Fibroblast of lung (primary cell): ENCODE data around the gene OSBP2.

Experiments used
- CTCF ChIP-seq, 2 donors: IDR thresholded peaks in 1 of 2; conservative IDR thresholded peaks in 1 of 2; 1 replicate in 1 of 2; 2 replicates in 1 of 2; pipeline ENCODE4 v1.5.1; 2011 to 2012; ENCODE audit warnings: low read length in 2 of 2, control low read depth in 1 of 2, inconsistent platforms in 1 of 2, low read depth in 1 of 2, mild to moderate bottlenecking in 1 of 2
- EZH2 ChIP-seq: IDR thresholded peaks from 2 replicates; pipeline ENCODE4 v1.5.1; 2012; ENCODE audit warnings: low read length, control low read depth, mild to moderate bottlenecking; ENCODE audit errors: missing control alignments

GRCh38 chr22:30889268-30889995, 194.8 kb downstream of the OSBP2 start:
- TF ChIP-seq CTCF (conservative IDR thresholded peaks at IDR 0.05 in 1 of 2, IDR thresholded peaks at IDR 0.05 in 1 of 2; ENCODE audit: low read depth in 1 of 2, low read length in 2 of 2): no peak
- TF ChIP-seq EZH2: no peak
